GM13977 (cell line): ENCODE measurements around the gene PSMG3.

Source experiments
- DNase-seq: peaks from one replicate; pipeline ENCODE4 v3.0.0; 2012; ENCODE audit warnings: low spot score
- in situ Hi-C: fragments of 300-500 bp; cut with MboI; formaldehyde crosslinking; loops from one replicate; pipeline ENCODE4 v1.12.0; 2022; ENCODE audit warnings: low sequenced_read_pairs, low pct_unique_long_range_greater_than_20kb, mixed read lengths, inconsistent platforms; ENCODE audit not compliant: unreplicated experiment
- TF ChIP-seq, protein P1 (sequence below): IDR thresholded peaks from 2 replicates; pipeline ENCODE4 v1.5.1; 2012; ENCODE audit warnings: mild to moderate bottlenecking, control low read depth; ENCODE audit not compliant: insufficient read depth; ENCODE audit errors: extremely low read depth, missing control alignments

Gene PSMG3

DNA sequence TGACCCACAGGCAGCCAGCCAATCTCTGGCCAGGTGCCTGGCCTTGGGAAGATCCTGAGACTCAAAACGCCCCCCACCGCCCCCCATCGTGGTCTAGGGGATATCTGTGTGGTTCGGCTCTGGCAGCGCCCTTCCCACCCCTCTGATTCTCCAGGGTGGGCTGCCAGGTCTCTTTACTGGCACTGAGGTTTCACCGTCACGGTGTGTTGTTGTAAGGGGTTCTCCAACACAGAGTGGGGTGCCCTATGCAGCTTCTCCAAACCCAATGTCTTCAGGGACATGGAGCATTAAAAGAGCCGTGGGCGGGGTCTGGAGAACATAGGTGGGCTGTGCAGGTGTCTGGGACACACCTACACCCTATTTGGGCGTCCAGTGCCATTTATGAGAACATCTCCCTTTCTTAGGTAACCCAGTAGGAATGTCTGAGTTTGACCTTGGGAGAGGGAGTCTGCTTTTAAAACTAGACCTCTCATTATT lies 37.8 kb downstream of the PSMG3 start:
- in situ Hi-C loops, result no loop called here
- TF ChIP-seq, protein P1, sequence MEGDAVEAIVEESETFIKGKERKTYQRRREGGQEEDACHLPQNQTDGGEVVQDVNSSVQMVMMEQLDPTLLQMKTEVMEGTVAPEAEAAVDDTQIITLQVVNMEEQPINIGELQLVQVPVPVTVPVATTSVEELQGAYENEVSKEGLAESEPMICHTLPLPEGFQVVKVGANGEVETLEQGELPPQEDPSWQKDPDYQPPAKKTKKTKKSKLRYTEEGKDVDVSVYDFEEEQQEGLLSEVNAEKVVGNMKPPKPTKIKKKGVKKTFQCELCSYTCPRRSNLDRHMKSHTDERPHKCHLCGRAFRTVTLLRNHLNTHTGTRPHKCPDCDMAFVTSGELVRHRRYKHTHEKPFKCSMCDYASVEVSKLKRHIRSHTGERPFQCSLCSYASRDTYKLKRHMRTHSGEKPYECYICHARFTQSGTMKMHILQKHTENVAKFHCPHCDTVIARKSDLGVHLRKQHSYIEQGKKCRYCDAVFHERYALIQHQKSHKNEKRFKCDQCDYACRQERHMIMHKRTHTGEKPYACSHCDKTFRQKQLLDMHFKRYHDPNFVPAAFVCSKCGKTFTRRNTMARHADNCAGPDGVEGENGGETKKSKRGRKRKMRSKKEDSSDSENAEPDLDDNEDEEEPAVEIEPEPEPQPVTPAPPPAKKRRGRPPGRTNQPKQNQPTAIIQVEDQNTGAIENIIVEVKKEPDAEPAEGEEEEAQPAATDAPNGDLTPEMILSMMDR, result no peak
- no peak for DNase-seq

DNA sequence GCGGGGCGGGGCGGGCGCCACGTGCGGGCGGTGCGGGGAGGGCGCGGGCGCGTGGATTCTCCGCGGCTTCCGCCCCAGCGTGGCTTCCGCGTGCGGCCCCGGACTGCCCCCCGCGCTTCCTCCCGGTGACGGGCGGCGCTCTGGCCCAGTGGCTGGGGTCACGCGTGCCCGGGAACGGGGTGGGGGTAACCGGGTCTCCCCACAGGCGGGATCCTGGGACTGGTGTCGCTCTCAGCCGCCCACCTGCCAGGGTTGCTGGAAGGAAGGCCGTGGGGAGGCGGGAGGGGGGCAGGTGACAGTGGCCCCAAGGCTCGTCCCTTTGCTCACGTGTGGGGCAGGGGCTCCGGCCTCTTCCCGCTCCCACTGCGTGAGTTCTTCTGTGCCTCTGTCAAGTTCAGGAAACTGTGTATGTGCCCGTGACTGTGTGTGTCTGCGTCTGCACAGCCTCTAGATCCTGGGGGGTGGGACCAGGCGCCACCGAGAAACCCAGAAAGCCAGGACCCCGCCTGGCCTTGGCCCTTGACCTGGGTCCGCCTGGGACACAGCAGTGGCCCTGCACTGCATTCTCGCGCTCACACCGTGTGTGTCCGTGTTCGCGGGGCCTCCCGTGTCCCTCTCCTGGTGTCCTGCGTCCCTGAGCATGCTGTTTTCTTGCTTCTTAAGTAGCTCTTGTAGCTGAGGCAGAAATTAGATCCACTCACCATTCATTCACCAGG lies 38.4 kb downstream of the PSMG3 start:
- TF ChIP-seq, protein P1, result no peak
- no peak for DNase-seq
- in situ Hi-C loops, result no loop called here

DNA sequence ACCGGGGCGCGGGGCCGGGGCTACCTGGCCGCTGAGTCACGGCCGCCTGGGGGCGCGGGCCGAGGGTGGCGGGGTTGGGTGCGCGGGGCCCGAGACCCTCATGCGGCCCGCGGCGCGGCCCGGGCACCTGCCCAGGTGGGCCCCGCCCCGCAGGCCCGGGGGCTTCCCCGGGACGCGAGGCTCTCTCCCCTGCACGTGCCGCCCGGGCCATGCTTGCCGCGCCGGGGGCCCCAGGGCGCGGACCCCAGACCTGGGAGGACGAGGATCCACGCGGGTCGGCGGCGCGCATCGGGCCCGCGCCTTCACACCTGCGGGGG lies 38.9 kb downstream of the PSMG3 start:
- TF ChIP-seq, protein P1, result no peak
- in situ Hi-C loops, result no loop called here
- no peak for DNase-seq

DNA sequence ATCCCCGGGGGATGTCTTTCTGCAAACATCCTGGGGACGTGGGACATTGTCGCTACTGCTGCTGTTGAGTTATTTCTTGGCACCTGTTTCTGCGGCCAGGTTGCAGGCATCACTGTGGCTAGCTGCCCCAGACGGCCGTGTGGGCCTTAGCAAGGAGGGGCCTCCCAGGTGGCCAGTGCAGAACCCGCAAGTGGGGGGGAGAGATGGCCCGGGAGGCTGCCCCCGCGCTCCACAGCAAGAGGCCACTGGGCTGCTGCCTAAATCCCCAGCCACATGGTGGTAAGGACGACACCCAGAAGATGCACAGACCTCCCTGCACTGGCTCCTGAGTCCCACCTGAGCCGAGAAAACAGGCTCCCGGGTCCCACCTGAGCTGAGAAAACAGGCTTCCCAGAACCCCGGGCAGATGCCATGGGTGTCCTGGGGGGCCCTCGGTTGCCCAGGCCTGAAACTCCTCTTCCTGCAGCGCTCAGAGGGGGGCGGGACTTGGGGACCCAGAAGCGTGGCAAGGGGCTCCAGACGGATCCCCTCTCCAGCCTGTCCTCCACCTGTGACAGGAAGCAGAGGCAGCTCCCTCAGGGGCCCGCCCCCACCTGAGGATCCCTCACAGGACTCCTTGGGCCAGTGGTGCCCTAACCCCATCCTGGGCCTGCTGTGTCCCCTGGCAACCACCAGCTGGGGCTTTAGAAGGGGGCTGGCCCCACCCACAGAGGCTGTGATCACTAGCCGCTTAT lies 40.3 kb downstream of the PSMG3 start:
- TF ChIP-seq, protein P1, result no peak
- DNase-seq, result no peak
- in situ Hi-C loops, result no loop called here

DNA sequence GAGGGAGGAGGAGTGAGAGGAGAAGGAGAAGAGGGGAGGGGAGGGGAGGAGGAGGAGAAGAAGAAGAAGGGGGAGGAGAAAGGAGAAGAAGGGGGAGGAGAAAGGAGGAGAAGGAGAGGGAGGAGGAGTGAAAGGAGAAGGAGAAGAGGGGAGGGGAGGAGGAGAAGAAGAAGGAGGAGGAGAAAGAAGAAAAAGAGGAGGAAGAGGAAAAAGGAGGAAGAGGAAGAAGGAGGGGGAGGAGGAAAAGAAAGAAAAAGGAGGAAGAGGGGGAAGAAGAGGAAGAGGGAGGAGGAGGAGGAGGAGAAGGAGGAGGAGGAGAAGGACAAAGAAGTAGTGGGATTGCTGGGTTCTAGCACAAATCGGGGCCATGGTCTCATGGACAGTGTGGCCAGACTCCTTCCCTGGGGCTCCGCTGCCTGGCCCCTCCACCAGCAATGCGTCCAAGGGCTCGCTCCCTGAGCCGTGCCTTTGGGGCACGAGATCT lies 43.5 kb downstream of the PSMG3 start:
- TF ChIP-seq, protein P1, result no peak
- no peak for DNase-seq
- in situ Hi-C loops, result no loop called here

DNA sequence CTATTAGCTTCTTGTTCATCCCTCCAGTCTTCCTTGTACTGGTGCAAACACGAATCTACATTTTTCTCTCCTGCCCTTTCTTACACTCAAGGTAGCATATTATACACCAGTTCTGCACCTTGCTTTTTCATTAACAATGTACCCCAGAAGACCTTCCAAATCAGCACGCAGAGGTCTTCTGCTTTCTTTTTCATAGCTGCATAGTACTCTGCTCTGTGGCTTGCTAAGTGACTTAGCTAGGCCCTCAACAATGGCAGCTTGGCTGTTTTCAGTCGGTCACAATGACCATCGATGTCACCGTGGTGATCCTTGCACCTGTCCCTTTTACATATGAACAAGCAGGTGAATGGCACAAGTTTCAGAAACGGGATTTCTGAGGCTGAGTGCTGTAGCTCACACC lies 44.4 kb downstream of the PSMG3 start:
- no peak for DNase-seq
- TF ChIP-seq, protein P1, result no peak
- in situ Hi-C loops, result no loop called here
